Right renal cortex interstitium (tissue), 3 donors: Measurements from ENCODE around the gene GRK5. TPM values are rescaled to one million over a fixed set of nuclear protein-coding genes. Genes with fewer than 3 reads are reported as not detected.

Experiments
- polyA plus RNA-seq, 3 donors: library from polyadenylated mRNA; unstranded; fragments of 120-200 nt; gene quantifications; one replicate each; pipeline ENCODE4 v1.2.1, GENCODE V29; 2013; ENCODE audit not compliant: insufficient read length in 3 of 3

The GRK5 gene
- polyA plus RNA-seq, 3 donors: 15.5 to 18.3 (median 15.8) TPM

Other genes with a start within 250 kb of the GRK5 start
- gene NANOS1, start 177.9 kb upstream of the GRK5 start, polyA plus RNA-seq: 1 to 10 TPM; 3.4 to 4.5 (median 3.5) TPM
- gene EIF3A, start 126.8 kb upstream of the GRK5 start, polyA plus RNA-seq: 100 to 1,000 TPM; 195 to 208 (median 199) TPM
- 10 to 100 TPM; 60.3 to 62.1 (median 61.6) TPM for gene DENND10, start 103.5 kb upstream of the GRK5 start, polyA plus RNA-seq
- 10 to 100 TPM; 24.2 to 32.0 (median 31.6) TPM for gene SFXN4, start 41.9 kb upstream of the GRK5 start, polyA plus RNA-seq
- gene PRDX3, start 28.8 kb upstream of the GRK5 start, polyA plus RNA-seq: 100 to 1,000 TPM; 293 to 330 (median 294) TPM